Astrocyte (in vitro differentiated cells and primary cell): ENCODE data around the gene PLCL1. TPM values are rescaled to one million over a fixed set of nuclear protein-coding genes. Genes with fewer than 3 reads are reported as not detected.

ENCODE experiments used
- DNase-seq: peaks from one replicate; pipeline ENCODE4 v3.0.0-alpha.2; 2010; ENCODE audit warnings: low read depth
- FAIRE-seq: peaks from 2 replicates; lab custom pipeline; 2011; peaks lifted over from hg19 to GRCh38; lab: Jason Lieb, UNC
- H2AFZ ChIP-seq: 2 replicates; pipeline ENCODE4 v1.6.0; 2012; ENCODE audit warnings: low read depth, low read length, inconsistent platforms
- H3K27ac ChIP-seq: 2 replicates; pipeline ENCODE4 v1.5.1; 2011; ENCODE audit warnings: low read depth, low read length, inconsistent platforms
- H3K27me3 ChIP-seq: 2 replicates; pipeline ENCODE4 v1.6.0; 2011; ENCODE audit warnings: low read length, inconsistent platforms; ENCODE audit not compliant: insufficient read depth
- H3K36me3 ChIP-seq: 2 replicates; pipeline ENCODE4 v1.5.1; 2011; ENCODE audit warnings: low read length, inconsistent platforms; ENCODE audit not compliant: insufficient read depth
- H3K4me1 ChIP-seq: 2 replicates; pipeline ENCODE4 v1.5.1; 2011; ENCODE audit warnings: low read length, inconsistent platforms; ENCODE audit not compliant: insufficient read depth
- H3K4me2 ChIP-seq: 2 replicates; pipeline ENCODE4 v1.6.0; 2012; ENCODE audit warnings: low read length, inconsistent platforms
- H3K4me3 ChIP-seq: 2 replicates; pipeline ENCODE4 v1.5.1; 2011; ENCODE audit warnings: low read depth, mild to moderate bottlenecking, low read length, inconsistent platforms; ENCODE audit not compliant: insufficient read depth
- H3K79me2 ChIP-seq: 2 replicates; pipeline ENCODE4 v1.6.0; 2012; ENCODE audit warnings: mild to moderate bottlenecking, low read length, inconsistent platforms; ENCODE audit not compliant: insufficient read depth
- H3K9ac ChIP-seq: 2 replicates; pipeline ENCODE4 v1.6.0; 2012; ENCODE audit warnings: mild to moderate bottlenecking, low read length, inconsistent platforms
- H3K9me3 ChIP-seq: 2 replicates; pipeline ENCODE4 v1.5.1; 2012; ENCODE audit warnings: low read depth, mild to moderate bottlenecking, low read length, inconsistent platforms; ENCODE audit not compliant: insufficient read depth
- H4K20me1 ChIP-seq: 2 replicates; pipeline ENCODE4 v1.6.0; 2012; ENCODE audit warnings: low read length, inconsistent platforms; ENCODE audit not compliant: insufficient read depth
- H3K27ac Mint-ChIP-seq: one replicate; pipeline ENCODE4 v1.8.0; 2021; ENCODE audit warnings: mild to moderate bottlenecking, mixed read lengths; ENCODE audit not compliant: unreplicated experiment
- H3K27me3 Mint-ChIP-seq: one replicate; pipeline ENCODE4 v1.8.0; 2021; ENCODE audit warnings: low read depth, mixed read lengths; ENCODE audit not compliant: unreplicated experiment
- H3K36me3 Mint-ChIP-seq: one replicate; pipeline ENCODE4 v1.8.0; 2021; ENCODE audit warnings: low read depth, mixed read lengths; ENCODE audit not compliant: unreplicated experiment
- H3K4me1 Mint-ChIP-seq: one replicate; pipeline ENCODE4 v1.8.0; 2021; ENCODE audit warnings: low read depth, mixed read lengths; ENCODE audit not compliant: unreplicated experiment
- H3K4me3 Mint-ChIP-seq: one replicate; pipeline ENCODE4 v1.8.0; 2021; ENCODE audit warnings: mild to moderate bottlenecking, moderate library complexity, mixed read lengths; ENCODE audit not compliant: unreplicated experiment
- H3K9me3 Mint-ChIP-seq: one replicate; pipeline ENCODE4 v1.8.0; 2021; ENCODE audit warnings: mild to moderate bottlenecking, mixed read lengths; ENCODE audit not compliant: unreplicated experiment
- CTCF ChIP-seq: IDR thresholded peaks from 2 replicates; pipeline ENCODE4 v1.5.1; 2011; ENCODE audit warnings: low read depth, mild to moderate bottlenecking, inconsistent platforms, low read length, moderate library complexity; ENCODE audit not compliant: insufficient read depth
- EZH2 ChIP-seq: IDR thresholded peaks from 2 replicates; pipeline ENCODE4 v1.6.1; 2012; ENCODE audit warnings: mild to moderate bottlenecking, low read length, inconsistent platforms; ENCODE audit not compliant: insufficient read depth
- total RNA-seq: library from RNA; stranded (reverse); gene quantifications from 2 replicates; pipeline ENCODE4 v1.2.1, GENCODE V29; 2021

The PLCL1 gene
- total RNA-seq, 1 donor from 2014 or later, result 0.84 TPM

- Histone ChIP-seq H3K9ac (no peak overlapping the region), H3K9me3 (no peaks in the 10 kb centered on the region), H2AFZ (no peak overlapping the region), H3K36me3 (no peaks in the 10 kb centered on the region), H3K79me2 (no peaks in the 10 kb centered on the region), H3K4me2 (no peak overlapping the region), H3K4me3 (no peak overlapping the region), H3K27me3 (no peaks in the 10 kb centered on the region), H4K20me1 (no peaks in the 10 kb centered on the region), H3K27ac (no peak overlapping the region), H3K4me1 (no peaks in the 10 kb centered on the region)
- no peak overlapping the region for H3K27ac Mint-ChIP-seq
- H3K4me1 Mint-ChIP-seq, result peaks cover 8% of the 10 kb centered on the region
- DNase-seq, result no peak
- H3K9me3 Mint-ChIP-seq, result no peaks in the 10 kb centered on the region
- no peak overlapping the region for H3K4me3 Mint-ChIP-seq
- peaks cover 2% of the 10 kb centered on the region for H3K27me3 Mint-ChIP-seq
- no peak for TF ChIP-seq CTCF
- no peak for FAIRE-seq
- H3K36me3 Mint-ChIP-seq, result no peaks in the 10 kb centered on the region
Measured at GRCh38 chr2:197996583-197996982, 192.2 kb downstream of the PLCL1 start.

DNA sequence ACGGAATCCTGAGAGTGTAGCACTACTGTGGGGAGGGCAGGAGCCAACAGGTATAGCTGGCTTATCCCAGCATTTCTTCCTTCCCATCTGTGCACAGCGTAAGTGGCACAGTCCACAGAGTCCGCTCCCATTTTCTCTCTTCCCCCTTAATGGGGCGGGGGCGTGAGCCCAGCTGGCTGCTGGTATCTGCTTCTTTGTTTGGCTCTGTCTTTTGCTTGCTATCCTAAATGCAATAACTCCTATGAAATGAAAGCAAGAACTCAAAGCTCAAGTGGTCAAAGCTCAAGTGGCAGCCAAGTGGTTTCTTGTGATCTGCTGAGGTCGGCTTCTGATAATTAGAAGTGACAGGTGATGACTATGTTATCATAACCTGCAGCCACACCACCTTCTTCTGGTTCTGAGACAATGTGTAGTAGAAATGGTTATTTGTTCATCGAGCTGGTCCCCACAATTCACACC lies 192.7 kb downstream of the PLCL1 start:
- Histone ChIP-seq H3K4me3 (no peak overlapping the region), H3K4me1 (no peaks in the 10 kb centered on the region), H3K9ac (no peak overlapping the region), H3K79me2 (no peaks in the 10 kb centered on the region), H3K4me2 (no peak overlapping the region), H3K27me3 (no peaks in the 10 kb centered on the region), H3K9me3 (no peaks in the 10 kb centered on the region), H2AFZ (no peak overlapping the region), H3K27ac (no peak overlapping the region), H4K20me1 (no peaks in the 10 kb centered on the region), H3K36me3 (no peaks in the 10 kb centered on the region)
- Mint-ChIP-seq H3K4me1 (peaks cover 8% of the 10 kb centered on the region), H3K9me3 (no peaks in the 10 kb centered on the region), H3K4me3 (no peak overlapping the region), H3K36me3 (no peaks in the 10 kb centered on the region), H3K27ac (no peak overlapping the region), H3K27me3 (peaks cover 2% of the 10 kb centered on the region)
- FAIRE-seq (no peak), DNase-seq (no peak)
- no peak for TF ChIP-seq EZH2
- no peak for TF ChIP-seq CTCF

DNA sequence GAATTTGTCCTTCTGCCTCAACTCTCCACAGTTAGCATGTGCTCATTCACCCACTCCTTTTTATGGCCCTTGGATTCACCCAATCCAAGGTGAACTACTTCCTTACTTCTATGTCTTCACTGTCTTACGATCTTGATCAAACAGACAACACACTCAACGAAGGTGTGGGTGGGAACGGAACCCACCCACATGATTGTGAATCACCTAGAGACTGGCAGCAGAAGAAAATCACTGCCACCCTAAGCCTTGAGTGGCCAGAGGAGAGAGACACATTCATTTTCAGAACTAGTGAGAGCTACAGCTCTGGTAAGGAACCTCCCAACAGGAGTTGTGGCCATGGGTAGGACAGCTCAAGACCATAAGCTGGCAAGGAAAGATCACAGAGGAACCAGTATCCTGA lies 194.3 kb downstream of the PLCL1 start:
- Histone ChIP-seq H3K4me1 (no peaks in the 10 kb centered on the region), H3K9me3 (no peaks in the 10 kb centered on the region), H3K79me2 (no peaks in the 10 kb centered on the region), H2AFZ (no peak overlapping the region), H3K36me3 (no peaks in the 10 kb centered on the region), H3K4me2 (no peak overlapping the region), H3K4me3 (no peak overlapping the region), H4K20me1 (no peaks in the 10 kb centered on the region), H3K9ac (no peak overlapping the region), H3K27ac (no peak overlapping the region), H3K27me3 (no peaks in the 10 kb centered on the region)
- DNase-seq, result no peak
- H3K9me3 Mint-ChIP-seq, result no peaks in the 10 kb centered on the region
- H3K27me3 Mint-ChIP-seq, result peaks cover 2% of the 10 kb centered on the region
- no peak overlapping the region for H3K27ac Mint-ChIP-seq
- FAIRE-seq, result no peak
- peaks cover 4% of the 10 kb centered on the region for H3K4me1 Mint-ChIP-seq
- no peak for TF ChIP-seq CTCF
- TF ChIP-seq EZH2, result no peak
- H3K4me3 Mint-ChIP-seq, result no peak overlapping the region
- H3K36me3 Mint-ChIP-seq, result no peaks in the 10 kb centered on the region
